KMS-11 (cell line): ENCODE data around the gene DCLRE1B.
A peak's percentile ranks its signal among the peaks of the same experiment; 100 is the strongest.

Experiments used
- H2AFZ ChIP-seq: fragments of 200-600 bp; sonication (generic); 2 replicates; pipeline ENCODE4 v1.6.1; 2016; ENCODE audit warnings: antibody characterized with exemption, mixed run types, low read depth
- H3K27ac ChIP-seq: fragments of 200-600 bp; sonication (generic); 2 replicates; pipeline ENCODE4 v1.6.1; 2016; ENCODE audit warnings: mild to moderate bottlenecking, mixed run types
- H3K27me3 ChIP-seq: fragments of 200-600 bp; sonication (generic); 2 replicates; pipeline ENCODE4 v1.6.1; 2017; ENCODE audit warnings: mild to moderate bottlenecking, low read depth, mixed run types, moderate library complexity; ENCODE audit not compliant: insufficient read depth
- H3K36me3 ChIP-seq: fragments of 200-600 bp; sonication (generic); 2 replicates; pipeline ENCODE4 v1.6.1; 2017; ENCODE audit warnings: mild to moderate bottlenecking, mixed run types; ENCODE audit not compliant: insufficient read depth
- H3K4me1 ChIP-seq: fragments of 200-600 bp; sonication (generic); 2 replicates; pipeline ENCODE4 v1.6.1; 2016; ENCODE audit warnings: mild to moderate bottlenecking, low read depth, mixed run types; ENCODE audit not compliant: poor library complexity, severe bottlenecking
- H3K4me2 ChIP-seq: fragments of 200-600 bp; sonication (generic); 2 replicates; pipeline ENCODE4 v1.7.0; 2016; ENCODE audit warnings: mild to moderate bottlenecking, mixed run types
- H3K4me3 ChIP-seq: fragments of 200-600 bp; sonication (generic); IDR thresholded peaks from 2 replicates; pipeline ENCODE4 v1.6.1; 2017; ENCODE audit warnings: low read depth, low read length, mixed read lengths; ENCODE audit not compliant: insufficient read depth
- H3K79me2 ChIP-seq: fragments of 200-600 bp; sonication (generic); 2 replicates; pipeline ENCODE4 v1.6.1; 2016; ENCODE audit warnings: low read depth, mixed run types; ENCODE audit not compliant: insufficient read depth
- H3K9ac ChIP-seq: fragments of 200-600 bp; sonication (generic); 2 replicates; pipeline ENCODE4 v1.6.1; 2016; ENCODE audit warnings: mild to moderate bottlenecking, mixed run types
- H4K20me1 ChIP-seq: fragments of 200-600 bp; sonication (generic); 2 replicates; pipeline ENCODE4 v1.6.1; 2016; ENCODE audit warnings: mild to moderate bottlenecking, mixed run types; ENCODE audit not compliant: insufficient read depth
- CTCF ChIP-seq: fragments of 200-600 bp; sonication (generic); conservative IDR thresholded peaks from 2 replicates; pipeline ENCODE4 v1.6.1; 2017; ENCODE audit warnings: low read depth, mild to moderate bottlenecking, antibody characterized with exemption, low read length, moderate library complexity, mixed read lengths

DCLRE1B gene

GRCh38 chr1:113861641-113862040, 43.5 kb upstream of the DCLRE1B start:
- Histone ChIP-seq H3K4me1 (peaks cover 32% of the 10 kb centered on the region), H3K79me2 (no peaks in the 10 kb centered on the region), H3K27me3 (no peaks in the 10 kb centered on the region), H2AFZ (no peak overlapping the region), H3K4me3 (no peak overlapping the region), H3K9ac (no peak overlapping the region), H3K4me2 (no peak overlapping the region), H3K36me3 (no peaks in the 10 kb centered on the region), H4K20me1 (no peaks in the 10 kb centered on the region), H3K27ac (no peak overlapping the region)
- no peak for TF ChIP-seq CTCF

- Histone ChIP-seq H3K4me2 (no peak overlapping the region), H4K20me1 (no peaks in the 10 kb centered on the region), H3K79me2 (peaks cover 21% of the 10 kb centered on the region), H3K36me3 (no peaks in the 10 kb centered on the region), H3K4me1 (peaks cover 48% of the 10 kb centered on the region), H3K27me3 (no peaks in the 10 kb centered on the region), H3K4me3 (no peak overlapping the region), H3K9ac (no peak overlapping the region), H2AFZ (no peak overlapping the region), H3K27ac (no peak overlapping the region)
- no peak for TF ChIP-seq CTCF
Observed at GRCh38 chr1:113868387-113869083, 36.6 kb upstream of the DCLRE1B start.

GRCh38 chr1:113870778-113871177, 34.3 kb upstream of the DCLRE1B start:
- no peak overlapping the region for H2AFZ ChIP-seq
- H3K36me3 ChIP-seq = no peaks in the 10 kb centered on the region
- TF ChIP-seq CTCF = no peak
- H3K9ac ChIP-seq = peak overlapping the region; percentile 91
- peak overlapping the region; percentile 92 for H3K27ac ChIP-seq
- H3K4me1 ChIP-seq = peaks cover 71% of the 10 kb centered on the region
- H3K79me2 ChIP-seq = peaks cover 21% of the 10 kb centered on the region
- peak overlapping the region; percentile 12 for H3K4me3 ChIP-seq
- no peaks in the 10 kb centered on the region for H3K27me3 ChIP-seq
- H4K20me1 ChIP-seq = no peaks in the 10 kb centered on the region
- H3K4me2 ChIP-seq = peak overlapping the region; percentile 63

GRCh38 chr1:113871597-113872113, 33.5 kb upstream of the DCLRE1B start, which contains the start of gene PTPN22:
TSS of gene PTPN22 (minus strand) at chr1:113871712.
- peak within 1 kb of the TSS; percentile 12 for H3K4me3 ChIP-seq
- H3K36me3 ChIP-seq = no peaks in the 10 kb centered on the region
- H3K79me2 ChIP-seq = peaks cover 21% of the 10 kb centered on the region
- peak within 1 kb of the TSS; percentile 63 for H3K4me2 ChIP-seq
- no peaks in the 10 kb centered on the region for H3K27me3 ChIP-seq
- H4K20me1 ChIP-seq = no peaks in the 10 kb centered on the region
- peaks cover 76% of the 10 kb centered on the region for H3K4me1 ChIP-seq
- peak within 1 kb of the TSS; percentile 91 for H3K9ac ChIP-seq
- H3K27ac ChIP-seq = peak within 1 kb of the TSS; percentile 92
- no peak for TF ChIP-seq CTCF
- peak within 1 kb of the TSS; percentile 58 for H2AFZ ChIP-seq
